HG03135 (cell line): ENCODE results near the gene EARS2.
"Not testable (repeated sequence)": the region's sequence is repeated elsewhere in the genome, so short reads cannot be mapped to it uniquely, and the experiment has no call there.

Experiments
- ATAC-seq: cut with Tn5 transposase; IDR thresholded peaks from one replicate; pipeline ENCODE4 v1.9.1; 2021; ENCODE audit warnings: mild to moderate bottlenecking, moderate library complexity; ENCODE audit not compliant: unreplicated experiment

Gene EARS2

DNA sequence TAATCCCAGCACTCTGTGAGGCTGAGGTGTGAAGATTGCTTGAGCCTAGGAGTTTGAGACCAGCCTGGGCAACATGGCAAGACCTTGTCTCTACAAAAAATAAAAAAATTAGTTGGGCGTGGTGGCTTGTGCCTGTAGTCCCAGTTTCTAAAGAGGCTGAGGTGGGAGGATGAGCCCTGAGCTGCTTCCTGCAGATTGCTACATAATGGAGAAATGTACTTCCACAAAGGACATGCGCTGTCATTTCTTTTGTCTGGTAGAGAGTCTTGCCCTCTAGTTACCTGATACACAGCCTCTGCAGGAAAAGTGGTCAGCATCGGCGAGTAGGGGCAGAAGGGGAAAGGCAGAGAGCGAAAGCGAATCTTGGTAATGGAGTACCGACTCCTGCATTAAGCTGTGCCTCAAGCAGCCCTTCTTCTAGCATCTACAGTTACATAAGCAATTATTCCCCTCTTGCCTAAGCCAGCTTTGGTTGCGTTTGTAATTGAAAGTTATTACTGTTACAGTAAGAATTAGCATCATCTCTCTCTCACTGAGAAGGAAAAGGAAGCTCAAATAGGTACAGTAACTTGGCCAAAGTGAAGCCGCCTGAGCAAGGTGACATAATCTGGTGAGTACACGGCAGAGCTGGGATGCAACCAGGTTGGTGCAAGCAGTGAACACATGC is 28.4 kb downstream of the EARS2 start:
- ATAC-seq: no peak

DNA sequence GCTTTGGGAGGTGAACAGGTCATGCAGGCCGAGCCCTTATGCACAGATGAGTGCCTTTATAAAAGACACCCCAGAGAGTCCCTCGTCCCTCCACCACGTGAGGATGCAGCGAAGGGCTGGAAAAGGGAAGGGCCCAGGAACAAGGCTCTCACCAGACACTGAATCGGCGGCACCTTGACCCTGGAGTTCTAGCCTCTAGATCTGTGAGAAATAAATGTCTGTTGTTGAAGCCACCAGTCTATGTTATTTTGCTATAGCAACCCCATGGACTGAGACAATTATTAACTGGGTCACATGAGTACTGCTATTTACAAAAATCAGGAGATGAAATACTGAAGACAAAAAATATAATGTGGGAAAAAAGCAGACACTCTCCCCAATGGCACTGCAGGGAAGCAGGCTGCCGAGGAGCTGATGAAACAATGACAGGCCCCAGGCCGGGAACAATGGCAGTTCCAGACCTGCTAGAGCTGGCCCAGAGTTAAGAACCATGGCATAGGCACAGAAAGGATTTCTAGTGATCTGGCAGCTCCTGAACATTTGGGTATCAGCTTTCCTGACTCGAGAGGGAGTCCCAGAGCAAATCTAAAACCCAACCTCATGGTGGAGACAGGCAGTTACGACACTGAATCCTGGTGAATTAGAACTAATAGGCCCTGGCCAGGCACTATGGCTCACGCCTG is 29.0 kb downstream of the EARS2 start:
- ATAC-seq: no peak

DNA sequence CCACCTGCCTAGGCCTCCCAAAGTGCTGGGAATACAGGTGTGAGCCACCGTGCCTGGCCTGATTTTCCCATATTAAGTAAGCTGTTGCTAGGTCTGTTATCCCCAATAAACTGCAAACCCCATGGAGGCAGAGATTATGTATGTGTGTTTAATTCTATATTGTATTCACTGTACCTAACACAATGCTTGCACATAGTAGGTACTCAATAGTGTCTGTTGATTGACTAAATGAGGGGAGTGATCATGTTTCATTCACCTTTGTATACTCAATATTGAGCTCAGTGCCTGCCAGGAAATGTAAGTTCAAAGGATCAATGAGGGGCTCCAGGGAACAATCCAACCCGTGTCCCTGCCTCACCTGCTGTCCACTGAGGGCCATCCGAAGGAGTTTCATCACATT is 32.3 kb downstream of the EARS2 start:
- no peak for ATAC-seq

DNA sequence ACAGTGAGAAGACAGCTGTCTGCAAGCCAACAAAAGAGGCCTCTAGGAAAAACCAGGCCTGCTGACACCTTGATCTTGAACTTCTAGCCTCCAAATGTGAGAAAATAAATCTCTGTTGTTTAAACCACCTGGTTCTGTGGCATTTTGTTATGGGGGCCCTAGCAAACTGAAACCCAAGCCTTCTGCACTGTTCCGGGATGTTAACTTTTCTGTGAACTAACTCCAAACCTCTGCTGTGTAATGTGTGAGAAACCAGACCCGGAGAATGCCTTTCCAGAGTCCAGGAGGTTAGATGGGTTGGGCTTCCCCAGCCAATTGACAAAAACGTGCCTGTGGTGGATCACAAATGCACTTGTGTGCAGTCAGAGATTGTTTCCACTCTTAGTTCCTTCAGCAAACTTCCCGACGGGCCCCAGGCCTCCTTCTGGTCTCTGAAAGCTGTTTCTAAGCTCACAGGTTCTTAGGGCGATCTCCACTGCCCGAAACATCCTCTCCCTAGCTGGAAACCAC is 33.2 kb downstream of the EARS2 start:
- ATAC-seq: no peak

GRCh38 chr16:23523321-23523720 is 33.8 kb downstream of the EARS2 start:
- no peak for ATAC-seq

DNA sequence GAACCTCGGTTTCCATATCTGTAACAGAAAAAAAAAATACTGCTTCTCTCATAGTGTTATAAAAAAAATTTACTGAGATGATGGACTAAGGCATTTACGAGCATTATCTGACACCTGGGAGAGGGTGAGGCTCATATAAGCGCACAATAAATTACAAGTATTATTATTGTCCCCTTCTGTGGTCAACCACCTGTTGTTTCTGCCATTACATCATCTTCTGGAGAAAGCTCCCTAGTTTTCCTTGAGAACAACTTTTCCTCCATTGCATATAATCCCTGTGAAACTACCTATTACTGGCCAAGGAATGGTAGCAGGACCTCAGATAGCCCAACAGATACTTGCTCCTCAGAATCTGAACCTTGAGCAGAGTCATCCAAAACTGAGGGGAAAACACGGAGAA is 35.2 kb downstream of the EARS2 start:
- no peak for ATAC-seq

DNA sequence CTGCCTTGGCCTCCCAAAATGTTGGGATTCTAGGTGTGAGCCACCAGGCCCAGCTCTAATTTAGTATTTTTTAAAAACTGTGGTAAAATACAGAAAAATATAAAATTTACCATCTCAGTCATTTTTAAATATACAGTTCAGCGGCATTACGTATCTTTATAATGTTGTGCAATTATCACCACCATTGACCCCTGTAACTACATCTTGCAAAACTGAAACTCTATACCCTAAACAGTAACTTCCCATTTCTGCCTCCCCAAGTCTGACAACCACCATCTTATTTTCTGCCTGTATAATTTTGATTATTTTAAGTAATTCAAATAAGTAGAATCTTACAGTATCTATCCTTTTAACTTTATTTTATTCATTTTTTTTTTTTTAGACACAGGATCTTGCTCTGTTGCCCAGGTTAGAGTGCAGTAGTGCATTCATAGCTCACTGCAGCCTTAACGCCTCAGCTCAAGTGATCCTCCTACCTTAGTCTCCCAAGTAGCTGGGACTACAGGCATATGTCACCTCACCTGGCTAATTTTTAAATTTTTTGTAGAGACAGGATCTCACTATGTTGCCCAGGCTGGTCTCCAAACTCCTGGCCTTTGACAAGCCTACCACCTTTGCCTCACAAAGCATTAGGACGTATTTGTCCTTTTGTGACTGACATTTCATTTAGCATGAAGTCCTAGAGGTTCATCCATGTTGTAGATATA is 36.0 kb downstream of the EARS2 start:
- no peak for ATAC-seq

GRCh38 chr16:23520500-23520899 is 36.6 kb downstream of the EARS2 start:
- no peak for ATAC-seq

DNA sequence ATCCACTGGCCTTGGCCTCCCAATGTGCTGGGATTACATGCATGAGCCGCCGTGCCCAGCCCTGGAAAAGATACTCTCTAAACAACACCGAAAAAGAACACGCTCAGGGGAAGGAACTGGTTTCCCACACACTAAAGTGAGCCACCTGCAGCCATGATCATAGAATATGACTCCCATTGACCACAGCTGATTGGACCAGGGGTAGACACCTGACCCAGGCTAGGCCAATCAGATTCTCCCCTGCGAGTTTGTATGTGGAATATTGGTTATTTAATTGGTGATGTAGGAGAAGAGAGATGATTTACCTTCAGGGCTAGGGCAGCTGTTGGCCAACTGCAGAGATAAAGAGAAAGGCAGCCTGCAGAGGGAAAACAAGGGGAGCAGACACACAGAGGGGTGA is 37.9 kb downstream of the EARS2 start:
- no peak for ATAC-seq

DNA sequence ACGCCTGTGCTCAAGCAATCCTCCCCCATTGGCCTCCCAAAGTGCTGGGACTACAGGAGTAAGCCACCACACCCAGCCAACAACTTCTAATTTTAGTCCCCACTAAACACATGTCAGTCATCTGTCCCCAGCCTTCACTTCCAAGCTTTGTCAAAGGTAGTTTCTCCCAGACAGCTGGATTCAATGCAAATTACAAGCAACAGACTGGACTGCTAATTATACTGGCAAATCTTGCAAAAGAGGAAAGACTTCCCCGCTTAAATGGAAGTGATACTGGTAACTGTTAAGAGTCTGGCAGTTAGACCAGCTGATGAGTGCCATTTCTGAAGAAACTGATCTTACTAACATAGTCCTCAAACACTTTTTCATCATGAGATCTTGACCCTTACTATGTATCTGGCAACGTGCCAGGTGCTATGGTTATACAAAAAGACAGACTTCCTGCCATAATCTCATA is 38.7 kb downstream of the EARS2 start:
- no peak for ATAC-seq

GRCh38 chr16:23516366-23517137 is 40.6 kb downstream of the EARS2 start:
- no peak for ATAC-seq

GRCh38 chr16:23515881-23516280 is 41.3 kb downstream of the EARS2 start:
- ATAC-seq: no peak

DNA sequence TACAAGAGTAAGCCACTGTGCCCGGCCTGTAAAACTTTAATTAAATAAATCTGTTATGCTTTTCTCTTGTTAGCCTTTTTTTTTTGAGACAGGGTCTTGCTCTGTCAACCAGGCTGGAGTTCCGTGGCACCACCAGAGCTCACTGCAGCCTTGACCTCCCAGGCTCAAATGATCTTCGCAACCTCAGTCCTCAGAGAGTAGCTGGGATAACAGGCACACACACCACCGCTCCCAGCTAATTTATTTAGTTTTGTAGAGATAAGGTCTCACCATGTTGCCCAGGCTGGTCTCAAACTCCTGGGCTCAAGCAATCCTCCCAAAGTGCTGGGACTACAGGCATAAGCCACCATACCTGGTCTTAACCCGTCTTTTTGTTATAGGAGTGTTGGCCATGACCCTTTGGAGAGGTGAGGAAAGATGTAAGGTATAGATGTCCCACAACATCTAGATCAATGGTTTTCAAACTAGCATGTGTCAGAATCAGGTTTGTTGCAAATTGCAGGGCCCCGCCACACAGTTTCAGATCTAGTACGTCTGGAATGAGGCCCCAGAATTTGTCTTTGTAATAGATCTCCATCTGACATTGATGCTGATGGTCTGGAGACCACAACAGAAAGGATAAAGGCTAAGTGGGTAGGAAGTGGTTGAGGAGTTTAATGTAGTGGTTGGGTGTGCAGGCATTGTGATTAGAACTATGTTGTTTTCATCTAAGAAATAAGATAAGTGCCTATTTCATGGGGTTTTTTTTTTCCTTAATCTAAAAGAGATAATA is 42.6 kb downstream of the EARS2 start:
- no peak for ATAC-seq

- no peak for ATAC-seq
These were observed 44.9 kb downstream of the EARS2 start for GRCh38 chr16:23512168-23512695.

GRCh38 chr16:23511731-23512130 is 45.4 kb downstream of the EARS2 start:
- ATAC-seq: no peak

GRCh38 chr16:23510915-23511270 is 46.3 kb downstream of the EARS2 start:
- ATAC-seq: not testable (repeated sequence)

DNA sequence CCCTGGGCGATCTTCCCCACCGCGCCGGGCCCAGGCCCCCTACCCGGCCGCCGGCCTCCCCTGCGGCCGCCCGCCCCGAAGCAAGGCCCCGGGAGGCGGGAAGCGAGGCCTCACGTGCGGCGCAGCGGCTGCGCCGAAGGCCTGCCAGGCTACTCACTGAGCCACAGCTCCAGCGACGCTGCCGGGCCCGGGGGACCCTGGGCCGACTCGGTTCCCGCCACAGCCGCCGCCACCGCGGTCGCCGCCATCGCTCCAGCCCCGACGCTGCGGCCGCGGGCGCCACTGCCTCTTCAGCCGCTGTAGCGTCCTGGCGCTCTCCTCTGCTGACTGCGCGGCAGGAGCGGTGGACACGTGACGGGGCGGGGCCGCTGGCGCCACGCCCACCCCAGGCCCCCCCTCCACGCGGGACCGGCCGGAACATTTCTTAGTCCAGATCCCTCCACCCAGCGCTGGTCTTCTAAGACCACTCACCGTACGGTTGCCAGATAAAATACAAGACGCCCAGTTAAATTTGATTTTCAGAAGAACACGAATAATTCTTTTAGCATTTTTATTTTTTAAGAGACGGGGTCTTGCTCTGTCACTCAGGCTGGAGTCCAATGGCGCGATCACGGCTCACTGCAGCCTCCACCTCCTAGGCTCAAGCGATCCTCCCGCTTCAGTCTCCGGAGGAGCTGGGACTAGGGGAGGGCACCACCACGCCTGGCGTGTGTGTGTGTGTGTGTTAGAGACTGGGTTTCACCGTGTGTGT is 46.8 kb downstream of the EARS2 start, which contains the start of gene GGA2:
Gene GGA2 (minus strand): TSS at position 331 of the 751 bp plus-strand sequence. CDS start 83 bp downstream, at position 248.
- peak; percentile 72 for ATAC-seq

GRCh38 chr16:23509782-23510163 is 47.4 kb downstream of the EARS2 start:
- no peak for ATAC-seq

GRCh38 chr16:23509441-23509754 is 47.8 kb downstream of the EARS2 start:
- no peak for ATAC-seq
